K562 (cell line): ENCODE results near the gene DYDC1. TPM values are rescaled to one million over a fixed set of nuclear protein-coding genes. Genes with fewer than 3 reads are reported as not detected.
A peak's percentile ranks its signal among the peaks of the same experiment; 100 is the strongest.
"Not testable (repeated sequence)": the region's sequence is repeated elsewhere in the genome, so short reads cannot be mapped to it uniquely, and the experiment has no call there.

ENCODE experiments used
- ATAC-seq: fragments of 200-7000 bp; cut with Tn5 transposase; 3 replicates; pipeline ENCODE4 v1.9.1; 2020; ENCODE audit warnings: moderate library complexity
- BruUV-seq: library from RNA; stranded (reverse); fragments of 400-500 nt; replicated peaks from 2 replicates; lab custom pipeline; 2021; lab: Mats Ljungman, UMichigan
- CTCF ChIA-PET: fragments of 300-600 bp; formaldehyde crosslinking; extraction: SDS; loops from one replicate; lab custom pipeline; 2021; ENCODE audit warnings: low intra/inter-chr PET ratio; lab: Yijun Ruan, JAX
- POLR2A ChIA-PET: fragments of 300-600, 350-650 bp; sonication (Branson Sonifier 250); formaldehyde crosslinking; extraction: SDS; loops from one replicate; lab custom pipeline; 2021; ENCODE audit warnings: antibody characterized with exemption, inconsistent platforms; lab: Yijun Ruan, JAX
- DNase-seq, 4 experiments: peaks; one replicate each; pipeline versions ENCODE4 v3.0.0 to v3.0.0-alpha.2; 2011 to 2018; ENCODE audit warnings: low spot score in 3 of 4, mixed read lengths in 3 of 4; ENCODE audit errors: extremely low read depth in 1 of 4
- FAIRE-seq: peaks from 2 replicates; lab custom pipeline; 2011; peaks lifted over from hg19 to GRCh38; lab: Jason Lieb, UNC
- H2AFZ ChIP-seq: 2 replicates; pipeline ENCODE4 v1.6.0; 2011; ENCODE audit warnings: low read depth, low read length, control low read depth, inconsistent platforms
- H3K27ac ChIP-seq: fragments of 200-600 bp; 3 replicates; pipeline ENCODE4 v1.8.0; 2011; ENCODE audit warnings: low read depth, mild to moderate bottlenecking, control low read depth, inconsistent platforms, low read length, moderate library complexity, mixed read lengths; ENCODE audit errors: extremely low read depth
- H3K27me3 ChIP-seq, 2 experiments: fragments of 300-600 bp in 1 of 2; 2 replicates in 1 of 2; 3 replicates in 1 of 2; pipeline versions ENCODE4 v1.6.0 to v1.8.0; 2011; ENCODE audit warnings: inconsistent platforms in 2 of 2, low read length in 2 of 2, mild to moderate bottlenecking in 1 of 2, mixed read lengths in 1 of 2, moderate library complexity in 1 of 2; ENCODE audit not compliant: control insufficient read depth in 2 of 2, insufficient read depth in 2 of 2
- H3K36me3 ChIP-seq: fragments of 300-600 bp; 3 replicates; pipeline ENCODE4 v1.8.0; 2011; ENCODE audit warnings: mild to moderate bottlenecking, low read length, inconsistent platforms; ENCODE audit not compliant: control insufficient read depth, insufficient read depth
- H3K4me1 ChIP-seq, 2 experiments: fragments of 200-600 bp in 1 of 2; replicated peaks in 1 of 2; 2 replicates in 1 of 2; 3 replicates in 1 of 2; pipeline versions ENCODE4 v1.5.1 to v1.8.0; 2011; ENCODE audit warnings: inconsistent platforms in 2 of 2, low read length in 2 of 2, mild to moderate bottlenecking in 1 of 2, mixed read lengths in 1 of 2, moderate library complexity in 1 of 2; ENCODE audit not compliant: control insufficient read depth in 2 of 2, insufficient read depth in 2 of 2
- H3K4me2 ChIP-seq: 2 replicates; pipeline ENCODE4 v1.6.1; 2011; ENCODE audit warnings: low read length, control low read depth, inconsistent platforms, mixed read lengths; ENCODE audit not compliant: insufficient read depth
- H3K4me3 ChIP-seq: fragments of 200-600 bp; sonication (generic), shearing (Covaris generic); 2 replicates; pipeline ENCODE4 v1.5.1; 2016; ENCODE audit warnings: control low read depth, inconsistent platforms
- H3K79me2 ChIP-seq: fragments of 200-600 bp; 3 replicates; pipeline ENCODE4 v1.8.0; 2011; ENCODE audit warnings: low read length, inconsistent platforms; ENCODE audit not compliant: control insufficient read depth, insufficient read depth
- H3K9ac ChIP-seq, 2 experiments: 2 replicates each; pipeline versions ENCODE4 v1.6.0 to v1.6.1; 2011; ENCODE audit warnings: low read depth in 2 of 2, low read length in 2 of 2, control low read depth in 1 of 2, inconsistent platforms in 1 of 2, mild to moderate bottlenecking in 1 of 2, mixed read lengths in 1 of 2; ENCODE audit not compliant: insufficient read depth in 1 of 2
- H3K9me1 ChIP-seq: one replicate; pipeline ENCODE4 v1.6.0; 2011; ENCODE audit warnings: inconsistent platforms, mild to moderate bottlenecking, low read length, moderate library complexity; ENCODE audit not compliant: control insufficient read depth, insufficient read depth
- H3K9me3 ChIP-seq: replicated peaks from 2 replicates; pipeline ENCODE4 v1.5.1; 2011; ENCODE audit warnings: low read depth, low read length, inconsistent platforms; ENCODE audit not compliant: control insufficient read depth, insufficient read depth
- H4K20me1 ChIP-seq: replicated peaks from 2 replicates; pipeline ENCODE4 v1.6.1; 2011; ENCODE audit warnings: low read length, inconsistent platforms, mixed read lengths; ENCODE audit not compliant: control insufficient read depth, insufficient read depth
- MECOM ChIP-seq: fragments of 250-450 bp; sonication (Bioruptor Pico); IDR thresholded peaks from 2 replicates; pipeline ENCODE4 v1.8.0; 2022; ENCODE audit warnings: inconsistent platforms
- RAD21 ChIP-seq, 2 experiments: fragments of 250-450 bp in 1 of 2; fragments of 450-650 bp in 1 of 2; sonication (Bioruptor Pico) in 1 of 2; formaldehyde crosslinking in 1 of 2; IDR thresholded peaks in 1 of 2; conservative IDR thresholded peaks in 1 of 2; 2 replicates each; pipeline versions ENCODE4 v1.4.0 to v1.8.0; 2020 to 2022; ENCODE audit warnings: mild to moderate bottlenecking in 2 of 2, moderate library complexity in 1 of 2
- RERE ChIP-seq: sonication (generic); formaldehyde crosslinking; IDR thresholded peaks from 2 replicates; pipeline ENCODE4 v1.8.0; 2023; ENCODE audit warnings: missing genetic modification reagents, mild to moderate bottlenecking, borderline replicate concordance
- TCF7L2 ChIP-seq: fragments of 150-350 bp; IDR thresholded peaks from 2 replicates; pipeline ENCODE4 v1.6.1; 2016; ENCODE audit warnings: low read depth, mild to moderate bottlenecking, low read length, moderate library complexity
- ZFX ChIP-seq: sonication (generic); formaldehyde crosslinking; IDR thresholded peaks from 2 replicates; pipeline ENCODE4 v1.8.0; 2022; ENCODE audit warnings: mild to moderate bottlenecking, missing genetic modification reagents, moderate library complexity
- ZNF354B ChIP-seq: fragments of 250-450 bp; sonication (Bioruptor Pico); IDR thresholded peaks from 2 replicates; pipeline ENCODE4 v1.4.0; 2020
- ZNF507 ChIP-seq: conservative IDR thresholded peaks from 2 replicates; pipeline ENCODE4 v1.6.1; 2017; ENCODE audit warnings: missing genetic modification characterization, missing compliant biosample characterization
- WGBS: fragments of 100-300 bp; shearing (Covaris generic); methylation state at CpG from one replicate; pipeline ENCODE4 v1.1.6; 2016; ENCODE audit warnings: low coverage, mixed read lengths; ENCODE audit not compliant: insufficient coverage; ENCODE audit errors: missing lambda C conversion rate; 5-methylcytosine and 5-hydroxymethylcytosine counted together
- in situ Hi-C: fragments of 300-500 bp; cut with MboI; formaldehyde crosslinking; loops from 4 replicates; pipeline ENCODE4 v1.15.0; 2018; ENCODE audit warnings: inconsistent platforms, mixed read lengths
- intact Hi-C: fragments of 100-400 bp; cut with micrococcal nuclease; formaldehyde crosslinking; loops from 2 replicates; pipeline ENCODE4 v1.14.2; 2022
- polyA plus RNA-seq, 8 experiments: library from polyadenylated mRNA; depleted of rRNA in 4 of 8; stranded (reverse) in 5 of 8; unstranded in 3 of 8; fragments of >200 nt; fragmentation: Nextera tagmentation in 2 of 8; fragmentation: Illumina TruSeq in 1 of 8; extraction: Ambion mirVana in 2 of 8; extraction: Trizol in 1 of 8; gene quantifications; 2 replicates each; pipeline versions ENCODE4 v1.2.1 to v1.2.3, GENCODE V29; 2011 to 2014; ENCODE audit warnings: inconsistent platforms in 1 of 8, missing spikeins in 1 of 8
- total RNA-seq, 7 experiments: library from RNA; depleted of rRNA in 6 of 7; stranded (reverse); fragments of >200 nt in 6 of 7; fragmentation: Illumina TruSeq in 2 of 7; extraction: Trizol in 2 of 7; gene quantifications; 2 replicates each; pipeline versions ENCODE4 v1.2.1 to v1.2.3, GENCODE V29; 2011 to 2021; ENCODE audit warnings: low replicate concordance in 1 of 7
- TF ChIP-seq, protein P1 (sequence below): fragments of 200-800 bp; sonication (Bioruptor generic); IDR thresholded peaks from 2 replicates; pipeline ENCODE4 v1.6.1; 2017; ENCODE audit warnings: missing genetic modification characterization, missing compliant biosample characterization

DYDC1 gene
- total and polyA plus RNA-seq, 9 of the 15 experiments (the other 6 are each of a cell fraction or from before 2014, with no cell fraction given): not detected

- no peak for TF ChIP-seq RAD21 (CRISPR knock-in tag; conservative IDR thresholded peaks at IDR 0.05 in 1 of 2, IDR thresholded peaks at IDR 0.05 in 1 of 2)
- TF ChIP-seq ZFX (CRISPR knock-in tag): no peak
- TF ChIP-seq TCF7L2: no peak
Measured at GRCh38 chr10:80313523-80313922, 43.0 kb downstream of the DYDC1 start (continued).

DNA sequence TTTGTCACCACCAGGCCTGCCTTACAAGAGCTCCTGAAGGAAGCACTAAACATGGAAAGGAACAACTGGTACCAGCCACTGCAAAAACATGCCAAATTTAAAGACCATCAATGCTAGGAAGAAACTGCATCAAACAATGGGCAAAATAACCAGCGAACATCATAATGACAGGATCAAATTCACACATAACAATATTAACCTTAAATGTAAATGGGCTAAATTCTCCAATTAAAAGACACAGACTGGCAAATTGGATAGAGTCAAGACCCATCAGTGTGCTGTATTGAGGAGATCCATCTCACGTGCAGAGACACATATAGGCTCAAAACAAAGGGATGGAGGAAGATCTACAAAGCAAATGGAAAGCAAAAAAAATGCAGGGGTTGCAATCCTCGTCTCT is 50.6 kb downstream of the DYDC1 start:
- in situ Hi-C loops, POLR2A ChIA-PET: not testable (repeated sequence)
- 0% methylated on average over 3 of the region's 3 CpGs for WGBS

DNA sequence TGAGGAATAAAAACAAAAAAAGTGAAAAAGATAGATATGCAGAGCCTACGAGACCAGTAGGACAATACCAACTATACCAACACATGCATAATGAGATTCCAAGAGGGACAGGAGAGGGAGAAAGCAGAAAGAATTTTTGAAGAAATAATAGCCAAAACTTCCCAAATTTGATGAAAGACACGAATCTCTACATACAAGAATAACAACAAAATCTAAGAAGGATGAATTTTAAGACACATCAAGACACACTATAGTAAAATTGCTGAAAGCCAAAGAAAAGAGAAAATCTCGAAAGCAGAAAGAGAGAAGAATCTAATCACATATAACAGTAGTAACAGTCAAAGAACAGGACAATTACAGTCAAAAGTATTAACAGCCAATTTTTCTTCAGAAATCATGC is 59.6 kb downstream of the DYDC1 start:
- DNase-seq (no peak), ATAC-seq (no peak), FAIRE-seq (no peak)
- Histone ChIP-seq H3K4me2 (no peak overlapping the region), H3K79me2 (no peaks in the 10 kb centered on the region), H2AFZ (no peak overlapping the region), H3K27me3 (peaks cover 0 to 17% of the 10 kb centered on the region in 2 experiments; a peak in 4 of 5 replicates), H3K4me3 (no peak overlapping the region), H3K9me3 (no peaks in the 10 kb centered on the region), H3K36me3 (no peaks in the 10 kb centered on the region), H3K27ac (no peak overlapping the region), H3K4me1 (no peaks in the 10 kb centered on the region), H3K9me1 (no peaks in the 10 kb centered on the region), H4K20me1 (no peaks in the 10 kb centered on the region), H3K9ac (no peak overlapping the region)
- intact Hi-C loops: no loop called here
- 4% methylated on average over 3 of the region's 3 CpGs for WGBS
- CTCF ChIA-PET: no interaction called here
- BruUV-seq: no TSS peak
- POLR2A ChIA-PET: interaction anchor here (0.7 kb wide), 1 partner anchor 33 kb away, joined by 5 read pairs; no protein-coding TSS in a partner anchor
- in situ Hi-C loops: no loop called here
- TF ChIP-seq MECOM (no peak), RERE (no peak)
- TF ChIP-seq, protein P1, sequence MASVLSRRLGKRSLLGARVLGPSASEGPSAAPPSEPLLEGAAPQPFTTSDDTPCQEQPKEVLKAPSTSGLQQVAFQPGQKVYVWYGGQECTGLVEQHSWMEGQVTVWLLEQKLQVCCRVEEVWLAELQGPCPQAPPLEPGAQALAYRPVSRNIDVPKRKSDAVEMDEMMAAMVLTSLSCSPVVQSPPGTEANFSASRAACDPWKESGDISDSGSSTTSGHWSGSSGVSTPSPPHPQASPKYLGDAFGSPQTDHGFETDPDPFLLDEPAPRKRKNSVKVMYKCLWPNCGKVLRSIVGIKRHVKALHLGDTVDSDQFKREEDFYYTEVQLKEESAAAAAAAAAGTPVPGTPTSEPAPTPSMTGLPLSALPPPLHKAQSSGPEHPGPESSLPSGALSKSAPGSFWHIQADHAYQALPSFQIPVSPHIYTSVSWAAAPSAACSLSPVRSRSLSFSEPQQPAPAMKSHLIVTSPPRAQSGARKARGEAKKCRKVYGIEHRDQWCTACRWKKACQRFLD (CRISPR knock-in tag): no peak

More for the DNA sequence above, 50.6 kb downstream of the DYDC1 start:
- H2AFZ ChIP-seq, H3K4me1 ChIP-seq, H3K4me3 ChIP-seq, H3K27ac ChIP-seq, H3K36me3 ChIP-seq, H3K9me3 ChIP-seq, H3K4me2 ChIP-seq, BruUV-seq, H3K27me3 ChIP-seq, CTCF ChIA-PET, DNase-seq, H3K9ac ChIP-seq, H3K9me1 ChIP-seq, H4K20me1 ChIP-seq, H3K79me2 ChIP-seq, ATAC-seq, intact Hi-C loops, FAIRE-seq: not testable (repeated sequence)
- peak; percentile 66 for TF ChIP-seq ZNF354B (CRISPR knock-in tag)
- TF ChIP-seq ZNF507 (tag): peak; percentile 98
